Nephron (organoid): ENCODE data around the gene DUS2.
A peak's percentile ranks its signal among the peaks of the same experiment; 100 is the strongest.

ENCODE experiments used
- H3K27ac Mint-ChIP-seq, 3 experiments: 2 replicates each; pipeline ENCODE4 v1.8.0; 2020; ENCODE audit warnings: mixed read lengths in 3 of 3, mild to moderate bottlenecking in 2 of 3, moderate library complexity in 1 of 3
- H3K27me3 Mint-ChIP-seq: 2 replicates; pipeline ENCODE4 v1.8.0; 2021; ENCODE audit warnings: low read depth, mild to moderate bottlenecking, moderate library complexity, mixed read lengths
- H3K36me3 Mint-ChIP-seq: 2 replicates; pipeline ENCODE4 v1.8.0; 2020; ENCODE audit warnings: low read depth, mixed read lengths
- H3K4me1 Mint-ChIP-seq: 2 replicates; pipeline ENCODE4 v1.8.0; 2020; ENCODE audit warnings: mixed read lengths
- H3K4me3 Mint-ChIP-seq, 3 experiments: 2 replicates each; pipeline ENCODE4 v1.8.0; 2020; ENCODE audit warnings: mild to moderate bottlenecking in 3 of 3, mixed read lengths in 3 of 3, moderate library complexity in 2 of 3
- H3K9me3 Mint-ChIP-seq: 2 replicates; pipeline ENCODE4 v1.8.0; 2020; ENCODE audit warnings: mixed read lengths
- CTCF ChIP-seq, 3 experiments: fragments of 200-600 bp; sonication (generic); IDR thresholded peaks; one replicate each; pipeline ENCODE4 v1.5.0; 2021; ENCODE audit warnings: antibody characterized with exemption in 3 of 3; ENCODE audit not compliant: unreplicated experiment in 3 of 3

Gene DUS2

DNA sequence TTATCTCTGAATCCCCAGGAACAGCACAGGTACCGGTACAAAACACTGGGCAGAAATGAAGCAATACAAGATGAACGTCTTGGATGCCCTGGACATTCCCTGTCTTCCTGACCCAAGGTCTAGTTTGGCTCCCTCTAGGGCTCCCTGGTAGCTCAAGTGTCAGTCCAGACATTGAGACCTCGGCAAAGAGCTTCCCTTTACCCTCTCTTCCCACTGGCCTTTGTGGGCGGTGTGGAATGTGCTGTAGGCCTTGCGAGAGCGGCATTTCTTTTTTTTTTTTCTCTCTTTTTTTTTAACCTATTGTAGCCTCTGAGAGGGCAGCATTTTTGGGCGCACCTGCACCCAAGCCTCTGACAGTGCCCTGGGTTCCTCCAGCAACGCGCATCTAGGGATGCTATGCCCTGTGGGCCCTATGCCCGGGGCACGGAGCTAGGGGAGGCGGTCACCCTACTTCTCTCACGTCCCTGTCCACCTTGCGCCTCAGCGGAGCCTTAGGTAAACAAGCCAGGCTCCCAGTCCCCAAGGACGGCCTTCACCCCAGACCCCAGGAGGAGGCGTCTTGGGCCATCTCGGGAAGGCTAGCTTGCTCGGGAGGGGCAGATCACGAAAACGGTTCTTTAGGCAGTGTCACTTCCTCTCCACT, 60.9 kb downstream of the DUS2 start:
- H3K27ac Mint-ChIP-seq = peak overlapping the region; percentile 83 to 100 (median 99)
- no peaks in the 10 kb centered on the region for H3K27me3 Mint-ChIP-seq
- H3K4me1 Mint-ChIP-seq = peaks cover 47% of the 10 kb centered on the region
- no peak for TF ChIP-seq CTCF (IDR thresholded peaks at IDR 0.05; ENCODE audit: unreplicated experiment in 3 of 3)
- H3K4me3 Mint-ChIP-seq = peak overlapping the region; percentile 95 to 100 (median 98)
- H3K36me3 Mint-ChIP-seq = no peaks in the 10 kb centered on the region
- no peaks in the 10 kb centered on the region for H3K9me3 Mint-ChIP-seq

- no peaks in the 10 kb centered on the region for H3K27me3 Mint-ChIP-seq
- no peaks in the 10 kb centered on the region for H3K9me3 Mint-ChIP-seq
- H3K27ac Mint-ChIP-seq = peak overlapping the region; percentile 83 to 100 (median 99)
- peaks cover 47% of the 10 kb centered on the region for H3K4me1 Mint-ChIP-seq
- H3K36me3 Mint-ChIP-seq = no peaks in the 10 kb centered on the region
- peak overlapping the region; percentile 95 to 100 (median 98) for H3K4me3 Mint-ChIP-seq
- TF ChIP-seq CTCF (IDR thresholded peaks at IDR 0.05; ENCODE audit: unreplicated experiment in 3 of 3) = no peak
Measured at GRCh38 chr16:68084504-68085258, 61.6 kb downstream of the DUS2 start.

- H3K4me1 Mint-ChIP-seq = peaks cover 50% of the 10 kb centered on the region
Measured at GRCh38 chr16:68085259-68086071, 62.4 kb downstream of the DUS2 start, which contains the start of gene NFATC3. TSS of gene NFATC3 (plus strand) at chr16:68085370. CDS start at chr16:68085682, 312 bp downstream.

DNA sequence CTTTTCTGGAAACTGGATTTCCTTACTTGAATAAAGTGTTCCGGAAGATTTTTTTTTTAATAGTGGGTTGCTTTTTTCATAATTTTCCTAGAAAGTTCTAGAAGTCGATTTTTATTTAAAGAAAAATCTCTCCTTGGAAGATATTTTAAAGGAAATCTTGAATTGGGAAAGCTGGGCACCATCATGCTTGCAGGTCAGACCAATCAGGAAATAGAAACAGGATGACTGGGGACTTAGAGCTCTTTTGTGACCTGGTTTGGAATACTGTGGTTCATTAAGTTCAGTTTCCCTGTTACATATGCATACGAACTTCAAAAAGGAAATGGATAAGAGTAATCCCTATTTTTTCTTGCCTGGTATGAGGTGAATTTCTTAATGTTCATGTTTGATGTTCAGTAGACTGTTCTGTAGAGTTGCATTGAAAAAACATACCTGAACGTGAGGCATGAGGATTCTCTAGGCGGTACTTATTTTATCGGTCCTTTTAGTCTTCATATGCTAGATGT, 63.3 kb downstream of the DUS2 start:
- Mint-ChIP-seq H3K27me3 (no peaks in the 10 kb centered on the region), H3K4me3 (peak overlapping the region; percentile 84 to 100 (median 98)), H3K4me1 (peaks cover 58% of the 10 kb centered on the region), H3K27ac (peak overlapping the region; percentile 52 to 78 (median 69)), H3K36me3 (no peaks in the 10 kb centered on the region), H3K9me3 (no peaks in the 10 kb centered on the region)
- TF ChIP-seq CTCF (IDR thresholded peaks at IDR 0.05; ENCODE audit: unreplicated experiment in 3 of 3) = no peak

More at GRCh38 chr16:68085259-68086071, 62.4 kb downstream of the DUS2 start, which contains the start of gene NFATC3:
- H3K27me3 Mint-ChIP-seq = no peaks in the 10 kb centered on the region
- no peak for TF ChIP-seq CTCF (IDR thresholded peaks at IDR 0.05; ENCODE audit: unreplicated experiment in 3 of 3)
- no peaks in the 10 kb centered on the region for H3K9me3 Mint-ChIP-seq
- peak within 1 kb of the TSS; percentile 83 to 100 (median 99) for H3K27ac Mint-ChIP-seq
- no peaks in the 10 kb centered on the region for H3K36me3 Mint-ChIP-seq
- H3K4me3 Mint-ChIP-seq = peak within 1 kb of the TSS; percentile 95 to 100 (median 98)

DNA sequence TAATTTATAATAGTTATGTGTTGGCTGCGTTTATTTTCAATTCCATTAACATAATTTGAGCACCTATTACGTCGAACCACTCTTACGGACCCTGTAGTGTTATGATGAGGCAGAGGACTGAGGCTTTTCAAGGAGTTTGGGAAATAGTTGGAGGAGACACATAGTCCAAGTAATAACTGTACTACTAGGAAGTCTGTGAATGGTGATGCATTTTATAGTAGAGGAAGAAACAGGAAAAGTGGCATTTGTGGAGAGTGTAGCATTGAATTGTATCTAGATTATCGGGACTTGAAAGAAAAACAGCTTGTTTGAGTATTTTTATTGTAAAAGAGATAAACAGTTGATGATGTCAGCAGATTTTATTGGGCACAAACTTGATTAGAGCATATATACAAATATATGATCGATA, 63.8 kb downstream of the DUS2 start:
- Mint-ChIP-seq H3K27me3 (no peaks in the 10 kb centered on the region), H3K4me1 (peaks cover 60% of the 10 kb centered on the region), H3K27ac (peak overlapping the region; percentile 52 to 78 (median 69)), H3K9me3 (no peaks in the 10 kb centered on the region), H3K36me3 (no peaks in the 10 kb centered on the region), H3K4me3 (peak overlapping the region; percentile 84 to 100 (median 98))
- TF ChIP-seq CTCF (IDR thresholded peaks at IDR 0.05; ENCODE audit: unreplicated experiment in 3 of 3) = no peak
